Skin epidermis (tissue), 12 donors: ENCODE data around the gene CGB8.

ENCODE experiments used
- H3K27ac ChIP-seq, 21 experiments: fragments of 200-600 bp; sonication (generic) in 11 of 21; one replicate each; pipeline ENCODE4 v1.5.0; 2020; ENCODE audit warnings: mild to moderate bottlenecking in 3 of 21, inconsistent platforms in 2 of 21, moderate library complexity in 2 of 21
- H3K4me3 ChIP-seq, 7 experiments: fragments of 200-600 bp; sonication (generic) in 2 of 7; one replicate each; pipeline ENCODE4 v1.5.0; 2020; ENCODE audit warnings: inconsistent platforms in 2 of 7, mild to moderate bottlenecking in 2 of 7, moderate library complexity in 1 of 7

Gene CGB8

DNA sequence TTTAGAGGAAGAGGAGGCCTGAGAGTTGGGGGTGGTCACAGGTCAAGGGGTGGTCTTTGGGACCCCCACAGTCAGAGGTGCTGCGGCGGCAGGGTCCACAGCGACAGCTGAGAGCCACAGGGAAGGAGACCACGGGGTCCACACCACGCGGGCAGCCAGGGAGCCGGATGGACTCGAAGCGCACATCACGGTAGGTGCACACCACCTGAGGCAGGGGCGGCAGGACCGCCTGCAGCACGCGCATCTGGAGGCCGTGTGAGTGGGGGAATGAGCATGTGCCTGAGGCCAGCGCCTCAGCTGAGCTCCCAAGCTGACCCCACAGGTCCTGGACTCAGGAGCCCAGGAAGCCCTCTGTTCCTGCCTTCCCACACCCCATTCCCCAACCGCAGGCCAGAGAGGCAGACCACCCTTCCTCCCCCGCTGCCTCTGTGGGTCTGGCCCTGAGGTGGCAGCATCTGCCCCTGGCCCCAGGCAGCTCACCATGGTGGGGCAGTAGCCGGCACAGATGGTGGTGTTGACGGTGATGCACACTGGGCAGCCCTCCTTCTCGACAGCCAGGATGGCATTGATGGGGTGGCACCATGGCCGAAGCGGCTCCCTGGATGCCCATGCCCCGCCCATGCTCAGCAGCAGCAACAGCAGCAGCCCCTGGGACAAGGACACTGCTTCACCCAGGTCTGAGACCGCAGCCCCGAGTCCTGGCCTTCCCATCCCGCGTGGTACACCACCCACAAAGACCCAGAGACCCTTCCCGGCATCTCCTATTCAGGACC is 32.7 kb downstream of the CGB8 start:
- H3K27ac ChIP-seq: no peak overlapping the region
- H3K4me3 ChIP-seq: no peak overlapping the region

DNA sequence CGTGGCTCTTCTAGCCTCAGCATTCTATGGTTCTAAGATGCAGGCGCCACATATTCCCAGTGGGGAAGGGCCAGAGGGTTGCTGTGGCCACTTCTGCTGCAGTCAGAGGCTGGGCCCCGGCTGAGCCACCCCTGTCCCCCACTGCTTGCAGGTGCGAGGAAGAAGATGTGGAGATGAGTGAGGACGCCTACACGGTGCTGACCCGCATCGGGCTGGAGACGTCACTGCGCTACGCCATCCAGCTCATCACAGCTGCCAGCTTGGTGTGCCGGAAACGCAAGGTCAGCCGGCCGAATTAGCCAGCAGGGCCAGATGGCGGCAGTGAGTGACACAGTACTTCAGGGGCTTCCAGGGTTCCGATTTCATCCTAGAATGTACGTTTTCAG is 34.0 kb downstream of the CGB8 start:
- Histone ChIP-seq H3K4me3 (no peak overlapping the region), H3K27ac (no peak overlapping the region)

DNA sequence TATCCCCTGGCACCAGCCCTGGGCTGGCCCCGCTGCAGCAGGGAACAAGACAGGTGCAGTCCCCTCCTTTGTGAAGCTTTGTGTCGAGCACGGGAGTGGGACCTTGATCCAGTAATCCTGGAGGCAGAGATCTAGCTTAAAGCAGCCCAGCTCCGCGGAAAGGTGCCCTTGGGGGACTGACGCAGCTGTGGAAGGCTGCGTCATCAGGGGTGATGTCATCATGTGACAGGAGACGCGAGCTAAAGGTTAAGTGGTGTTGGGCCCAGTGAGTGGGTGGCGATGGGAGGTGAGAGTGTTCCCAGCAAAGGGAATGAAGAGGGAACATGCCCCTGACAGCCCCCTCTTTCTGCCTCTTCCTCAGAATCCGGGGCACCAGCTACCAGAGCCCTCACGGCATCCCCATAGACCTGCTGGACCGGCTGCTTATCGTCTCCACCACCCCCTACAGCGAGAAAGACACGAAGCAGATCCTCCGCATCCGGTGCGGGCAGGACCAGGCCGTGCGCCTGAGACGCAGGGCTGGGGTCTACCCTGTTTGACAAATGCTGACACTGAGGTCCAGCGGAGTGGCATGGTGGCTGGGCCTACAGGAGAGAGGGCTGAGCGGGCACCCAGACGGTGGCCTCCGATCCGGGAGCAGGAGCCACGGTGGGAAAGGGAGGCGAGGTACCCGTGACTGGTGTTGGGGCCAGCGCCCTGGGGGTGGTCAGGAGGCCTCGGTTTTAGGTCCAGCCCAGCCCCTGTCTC is 34.6 kb downstream of the CGB8 start:
- H3K4me3 ChIP-seq: no peak overlapping the region

DNA sequence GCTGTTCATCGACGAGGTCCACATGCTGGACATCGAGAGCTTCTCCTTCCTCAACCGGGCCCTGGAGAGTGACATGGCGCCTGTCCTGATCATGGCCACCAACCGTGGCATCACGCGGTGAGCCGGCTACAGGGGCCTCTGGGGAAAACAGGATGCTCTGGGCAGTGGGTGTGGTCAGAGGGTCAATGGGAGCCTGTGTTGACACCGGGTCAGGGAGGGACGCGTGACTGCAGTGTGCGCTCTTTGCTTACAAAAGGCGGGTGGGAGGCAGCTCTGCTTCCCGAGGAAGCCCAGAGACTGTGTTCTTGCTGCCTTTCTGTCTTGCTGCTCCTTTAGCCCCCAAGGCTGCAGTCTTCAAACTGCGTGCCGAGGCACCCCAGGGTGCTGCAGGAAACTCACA is 37.7 kb downstream of the CGB8 start:
- no peak overlapping the region for H3K27ac ChIP-seq
- H3K4me3 ChIP-seq: no peak overlapping the region

More for the DNA sequence above, 34.6 kb downstream of the CGB8 start:
- no peak overlapping the region for H3K27ac ChIP-seq

DNA sequence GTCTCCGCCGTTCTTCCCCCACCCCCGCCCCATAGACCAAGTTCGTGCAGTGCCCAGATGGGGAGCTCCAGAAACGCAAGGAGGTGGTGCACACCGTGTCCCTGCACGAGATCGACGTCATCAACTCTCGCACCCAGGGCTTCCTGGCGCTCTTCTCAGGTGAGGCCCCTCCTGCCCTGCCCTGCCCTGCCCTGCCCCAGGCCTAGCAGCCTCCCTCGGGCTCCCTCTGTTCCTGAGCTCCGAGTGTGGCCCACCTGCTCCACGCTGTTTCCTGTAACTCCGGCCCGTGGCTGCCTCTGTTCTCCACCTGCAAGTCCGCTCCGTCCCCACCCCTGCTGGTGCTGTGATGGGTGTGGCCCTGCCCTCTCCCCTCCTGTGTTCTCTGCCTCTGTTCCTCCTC is 38.5 kb downstream of the CGB8 start:
- no peak overlapping the region for H3K4me3 ChIP-seq
- H3K27ac ChIP-seq: no peak overlapping the region

DNA sequence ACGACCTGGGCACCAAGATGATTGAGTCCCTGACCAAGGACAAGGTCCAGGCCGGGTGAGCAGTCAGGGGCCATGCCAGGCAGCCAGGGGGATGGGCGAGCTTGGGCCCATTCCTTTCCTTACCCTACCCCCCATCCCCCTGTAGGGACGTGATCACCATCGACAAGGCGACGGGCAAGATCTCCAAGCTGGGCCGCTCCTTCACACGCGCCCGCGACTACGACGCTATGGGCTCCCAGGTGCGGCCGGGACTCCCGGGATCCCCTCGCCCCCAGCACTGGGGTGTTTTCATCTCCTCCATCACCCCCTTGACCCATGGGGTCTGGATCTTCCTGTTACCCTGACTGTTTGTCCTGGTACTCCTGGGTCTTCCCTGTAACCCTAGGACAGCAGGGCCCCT is 39.1 kb downstream of the CGB8 start:
- Histone ChIP-seq H3K4me3 (no peak overlapping the region), H3K27ac (no peak overlapping the region)

DNA sequence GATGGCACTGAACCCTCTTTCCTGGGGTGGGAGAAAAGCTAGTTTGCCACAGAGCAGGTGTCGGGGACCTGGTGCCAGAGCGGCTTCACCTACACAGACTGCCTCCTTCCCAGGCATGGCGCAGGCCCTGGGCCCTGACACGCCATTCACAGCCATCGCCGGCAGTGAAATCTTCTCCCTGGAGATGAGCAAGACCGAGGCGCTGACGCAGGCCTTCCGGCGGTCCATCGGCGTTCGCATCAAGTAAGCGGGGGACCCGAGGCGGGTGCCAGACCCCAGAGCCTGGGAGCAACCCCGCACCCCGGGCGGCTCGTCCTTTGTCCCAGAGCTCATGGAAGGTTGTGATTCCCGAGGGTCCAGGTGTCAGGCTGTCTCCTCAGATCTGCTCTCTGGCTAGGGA is 42.0 kb downstream of the CGB8 start:
- H3K27ac ChIP-seq: no peak overlapping the region
- H3K4me3 ChIP-seq: no peak overlapping the region

DNA sequence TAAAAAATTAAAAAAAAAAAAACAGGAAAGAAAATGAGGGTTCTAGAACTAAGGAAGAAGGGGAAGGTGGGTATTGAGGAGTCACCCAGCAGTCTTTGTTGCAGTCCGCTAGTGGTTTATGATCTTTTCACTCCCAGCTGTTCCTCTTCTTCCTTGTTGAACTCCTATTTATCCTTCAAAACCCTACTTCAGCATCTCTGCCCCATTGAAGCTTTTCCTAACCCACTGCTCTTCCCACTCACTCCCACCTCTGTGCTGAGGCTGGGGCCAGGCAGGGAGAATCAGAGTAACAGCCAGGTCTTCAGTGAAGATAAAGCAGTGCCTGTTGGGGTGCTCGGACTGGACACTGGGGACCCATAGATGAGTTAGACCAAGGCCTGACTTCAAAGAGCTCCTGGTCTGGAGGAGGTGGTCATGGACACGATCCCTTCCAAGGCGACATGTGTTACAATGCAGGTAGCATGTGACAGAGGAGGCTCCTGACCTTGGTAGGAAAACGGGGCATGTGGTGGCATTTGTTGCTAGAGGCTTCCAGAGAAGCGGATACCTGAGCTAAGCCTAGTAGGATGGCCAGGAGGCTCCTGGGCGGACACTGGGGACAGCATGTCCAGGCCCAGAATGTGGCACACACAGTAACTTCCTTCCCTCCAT is 43.8 kb downstream of the CGB8 start:
- no peak overlapping the region for H3K27ac ChIP-seq
- H3K4me3 ChIP-seq: no peak overlapping the region

DNA sequence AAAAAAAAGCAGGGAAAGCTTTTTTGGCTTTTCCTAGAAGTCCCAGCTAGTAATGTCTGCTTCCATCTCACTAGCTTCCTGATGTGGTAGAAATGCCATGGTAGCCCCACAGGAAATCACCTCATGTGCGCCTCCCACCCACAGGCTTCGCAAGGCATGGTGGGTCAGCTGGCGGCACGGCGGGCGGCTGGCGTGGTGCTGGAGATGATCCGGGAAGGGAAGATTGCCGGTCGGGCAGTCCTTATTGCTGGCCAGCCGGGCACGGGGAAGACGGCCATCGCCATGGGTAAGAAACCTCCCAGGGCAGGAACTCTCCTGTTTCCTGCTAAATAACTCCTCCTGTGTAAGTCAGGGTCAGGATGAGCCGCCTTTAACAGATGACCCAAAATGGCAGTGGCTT is 44.8 kb downstream of the CGB8 start:
- Histone ChIP-seq H3K4me3 (no peak overlapping the region), H3K27ac (no peak overlapping the region)

DNA sequence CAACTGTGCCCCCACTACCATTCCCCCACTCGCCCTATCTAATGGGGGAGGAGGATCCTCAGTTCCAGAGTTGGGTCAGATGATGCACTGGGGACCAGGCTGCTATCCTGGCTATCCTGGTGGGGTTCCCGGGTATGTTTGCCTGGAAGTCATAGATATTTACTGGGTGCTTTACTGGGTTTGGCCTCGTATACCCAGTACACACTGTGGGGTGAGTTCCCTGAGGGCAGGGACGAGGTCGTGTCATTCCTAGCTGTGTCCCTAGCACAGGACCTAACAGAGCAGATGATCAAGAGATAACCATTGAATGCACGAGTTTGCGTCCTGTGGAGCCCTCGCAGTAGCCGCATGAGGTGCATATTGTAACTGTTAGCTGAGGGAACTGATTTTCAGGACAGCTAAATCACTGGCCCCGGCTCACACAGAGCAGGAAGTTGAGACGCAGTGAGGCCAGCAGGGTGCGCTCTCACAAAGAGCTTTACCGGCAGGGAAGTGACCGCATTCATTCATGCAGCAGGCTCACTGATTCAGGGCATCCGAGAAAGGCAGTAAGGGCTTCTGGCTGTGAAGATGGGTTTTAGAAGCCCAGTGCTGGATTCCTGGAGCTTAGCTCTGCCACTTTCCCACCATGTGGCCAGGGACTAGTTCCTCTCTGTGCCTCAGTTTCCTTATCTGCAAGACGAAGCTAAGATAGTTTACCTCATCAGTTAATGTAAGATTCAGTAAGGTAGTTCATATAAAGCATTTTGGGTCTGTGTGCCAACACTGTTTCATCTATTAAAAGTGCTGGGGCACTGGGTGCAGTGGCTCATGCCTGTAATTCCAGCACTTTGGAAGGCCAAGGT is 49.2 kb downstream of the CGB8 start:
- H3K27ac ChIP-seq: no peak overlapping the region
- no peak overlapping the region for H3K4me3 ChIP-seq

DNA sequence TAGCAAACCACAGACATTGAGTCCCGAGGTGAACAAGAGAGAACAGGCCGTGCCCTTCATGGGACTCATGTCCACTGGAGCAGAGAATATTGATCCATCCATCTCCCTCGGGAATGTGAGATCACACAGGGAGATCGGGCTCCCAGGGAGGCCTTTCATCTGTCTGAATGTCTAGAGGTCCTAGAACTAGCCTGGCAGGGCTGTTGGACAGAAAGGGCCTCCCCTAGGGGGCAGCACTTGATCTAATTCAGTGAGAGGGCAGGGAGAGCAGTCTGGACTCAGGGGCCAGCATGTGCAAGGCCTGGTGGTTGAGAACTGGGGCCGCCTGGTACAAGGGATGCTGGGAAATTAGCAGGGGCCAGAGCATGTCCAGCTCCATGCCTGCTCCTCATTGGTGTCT is 50.9 kb downstream of the CGB8 start:
- Histone ChIP-seq H3K27ac (no peak overlapping the region), H3K4me3 (no peak overlapping the region)
